ENCODE measurements around the gene SURF1. TPM values are rescaled to one million over a fixed set of nuclear protein-coding genes. Genes with fewer than 3 reads are reported as not detected.

Gene SURF1
- total and polyA plus RNA-seq, 10 of the 15 experiments (the other 5 are each of a cell fraction or from before 2014, with no cell fraction given), result 17.9 to 46.4 (median 29.6) TPM

DNA sequence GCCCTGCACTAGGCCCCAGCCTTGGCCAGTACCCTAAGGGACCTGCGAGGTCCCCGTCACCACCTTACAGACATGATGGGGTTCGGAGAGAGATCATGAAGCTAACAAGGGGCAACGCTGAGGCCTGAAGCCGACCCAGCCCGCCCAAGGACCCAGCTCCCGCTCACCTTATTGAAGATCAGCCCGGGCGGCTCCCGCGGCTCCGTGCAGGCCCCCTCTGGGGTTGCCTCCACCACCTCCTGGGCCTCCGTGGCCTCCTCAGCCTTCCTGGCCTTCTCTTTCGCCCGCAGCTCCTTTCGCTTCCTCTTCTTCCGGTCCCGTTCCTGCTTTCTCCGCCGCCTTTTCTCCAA is 23.9 kb downstream of the SURF1 start (continued):
- TF ChIP-seq SMC3 (IDR thresholded peaks at IDR 0.05; ENCODE audit: borderline replicate concordance, low read length) (no peak), SUPT20H (IDR thresholded peaks at IDR 0.05; ENCODE audit: borderline replicate concordance, control insufficient read depth, low read depth, low read length) (no peak), IKZF1 (conservative IDR thresholded peaks at IDR 0.05) (no peak), SPI1 (IDR thresholded peaks at IDR 0.05; ENCODE audit: borderline replicate concordance, insufficient read depth, low read depth, low read length) (no peak), CBFB (IDR thresholded peaks at IDR 0.05; ENCODE audit: low read depth) (no peak), FOXM1 (IDR thresholded peaks at IDR 0.05; ENCODE audit: low read depth, low read length) (no peak), RAD21 (IDR thresholded peaks at IDR 0.05; ENCODE audit: insufficient read depth, low read depth, low read length) (no peak), TCF7 (IDR thresholded peaks at IDR 0.05; ENCODE audit: borderline replicate concordance) (no peak)
- TF ChIP-seq, protein P1, sequence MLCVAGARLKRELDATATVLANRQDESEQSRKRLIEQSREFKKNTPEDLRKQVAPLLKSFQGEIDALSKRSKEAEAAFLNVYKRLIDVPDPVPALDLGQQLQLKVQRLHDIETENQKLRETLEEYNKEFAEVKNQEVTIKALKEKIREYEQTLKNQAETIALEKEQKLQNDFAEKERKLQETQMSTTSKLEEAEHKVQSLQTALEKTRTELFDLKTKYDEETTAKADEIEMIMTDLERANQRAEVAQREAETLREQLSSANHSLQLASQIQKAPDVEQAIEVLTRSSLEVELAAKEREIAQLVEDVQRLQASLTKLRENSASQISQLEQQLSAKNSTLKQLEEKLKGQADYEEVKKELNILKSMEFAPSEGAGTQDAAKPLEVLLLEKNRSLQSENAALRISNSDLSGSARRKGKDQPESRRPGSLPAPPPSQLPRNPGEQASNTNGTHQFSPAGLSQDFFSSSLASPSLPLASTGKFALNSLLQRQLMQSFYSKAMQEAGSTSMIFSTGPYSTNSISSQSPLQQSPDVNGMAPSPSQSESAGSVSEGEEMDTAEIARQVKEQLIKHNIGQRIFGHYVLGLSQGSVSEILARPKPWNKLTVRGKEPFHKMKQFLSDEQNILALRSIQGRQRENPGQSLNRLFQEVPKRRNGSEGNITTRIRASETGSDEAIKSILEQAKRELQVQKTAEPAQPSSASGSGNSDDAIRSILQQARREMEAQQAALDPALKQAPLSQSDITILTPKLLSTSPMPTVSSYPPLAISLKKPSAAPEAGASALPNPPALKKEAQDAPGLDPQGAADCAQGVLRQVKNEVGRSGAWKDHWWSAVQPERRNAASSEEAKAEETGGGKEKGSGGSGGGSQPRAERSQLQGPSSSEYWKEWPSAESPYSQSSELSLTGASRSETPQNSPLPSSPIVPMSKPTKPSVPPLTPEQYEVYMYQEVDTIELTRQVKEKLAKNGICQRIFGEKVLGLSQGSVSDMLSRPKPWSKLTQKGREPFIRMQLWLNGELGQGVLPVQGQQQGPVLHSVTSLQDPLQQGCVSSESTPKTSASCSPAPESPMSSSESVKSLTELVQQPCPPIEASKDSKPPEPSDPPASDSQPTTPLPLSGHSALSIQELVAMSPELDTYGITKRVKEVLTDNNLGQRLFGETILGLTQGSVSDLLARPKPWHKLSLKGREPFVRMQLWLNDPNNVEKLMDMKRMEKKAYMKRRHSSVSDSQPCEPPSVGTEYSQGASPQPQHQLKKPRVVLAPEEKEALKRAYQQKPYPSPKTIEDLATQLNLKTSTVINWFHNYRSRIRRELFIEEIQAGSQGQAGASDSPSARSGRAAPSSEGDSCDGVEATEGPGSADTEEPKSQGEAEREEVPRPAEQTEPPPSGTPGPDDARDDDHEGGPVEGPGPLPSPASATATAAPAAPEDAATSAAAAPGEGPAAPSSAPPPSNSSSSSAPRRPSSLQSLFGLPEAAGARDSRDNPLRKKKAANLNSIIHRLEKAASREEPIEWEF (IDR thresholded peaks at IDR 0.05; ENCODE audit: insufficient replicate concordance, low read depth, low read length), result no peak
- TF ChIP-seq, protein P2, sequence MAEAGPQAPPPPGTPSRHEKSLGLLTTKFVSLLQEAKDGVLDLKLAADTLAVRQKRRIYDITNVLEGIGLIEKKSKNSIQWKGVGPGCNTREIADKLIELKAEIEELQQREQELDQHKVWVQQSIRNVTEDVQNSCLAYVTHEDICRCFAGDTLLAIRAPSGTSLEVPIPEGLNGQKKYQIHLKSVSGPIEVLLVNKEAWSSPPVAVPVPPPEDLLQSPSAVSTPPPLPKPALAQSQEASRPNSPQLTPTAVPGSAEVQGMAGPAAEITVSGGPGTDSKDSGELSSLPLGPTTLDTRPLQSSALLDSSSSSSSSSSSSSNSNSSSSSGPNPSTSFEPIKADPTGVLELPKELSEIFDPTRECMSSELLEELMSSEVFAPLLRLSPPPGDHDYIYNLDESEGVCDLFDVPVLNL (IDR thresholded peaks at IDR 0.05; ENCODE audit: low read depth, low read length), result no peak
